Smooth muscle cell (in vitro differentiated cells): ENCODE data around the gene ROPN1. TPM values are rescaled to one million over a fixed set of nuclear protein-coding genes. Genes with fewer than 3 reads are reported as not detected.

ENCODE experiments used
- DNase-seq: peaks from one replicate; lab custom pipeline; 2025; ENCODE audit not compliant: unreplicated experiment; lab: John Stamatoyannopoulos, UW
- H2AFZ ChIP-seq: fragments of 200-600 bp; sonication (generic); 2 replicates; pipeline ENCODE4 v1.6.0; 2016; ENCODE audit warnings: antibody characterized with exemption, low read depth, mild to moderate bottlenecking
- H3F3A ChIP-seq: fragments of 200-600 bp; sonication (generic); 2 replicates; pipeline ENCODE4 v1.6.0; 2017; ENCODE audit warnings: antibody characterized with exemption, low read depth
- H3K27ac ChIP-seq: fragments of 200-600 bp; sonication (generic); 2 replicates; pipeline ENCODE4 v1.5.1; 2016; ENCODE audit warnings: low read depth, mild to moderate bottlenecking
- H3K27me3 ChIP-seq: fragments of 200-600 bp; sonication (generic); 2 replicates; pipeline ENCODE4 v1.6.1; 2016; ENCODE audit warnings: low read depth, mild to moderate bottlenecking
- H3K36me3 ChIP-seq: fragments of 200-600 bp; sonication (generic); 2 replicates; pipeline ENCODE4 v1.5.1; 2016; ENCODE audit warnings: low read depth
- H3K4me1 ChIP-seq: fragments of 200-600 bp; sonication (generic); 2 replicates; pipeline ENCODE4 v1.5.1; 2016; ENCODE audit warnings: low read depth
- H3K4me2 ChIP-seq: fragments of 200-600 bp; sonication (generic); 2 replicates; pipeline ENCODE4 v1.6.0; 2016; ENCODE audit warnings: mild to moderate bottlenecking
- H3K4me3 ChIP-seq: fragments of 200-600 bp; sonication (generic); 2 replicates; pipeline ENCODE4 v1.5.1; 2016; ENCODE audit warnings: mild to moderate bottlenecking
- H3K79me2 ChIP-seq: fragments of 200-600 bp; sonication (generic); 2 replicates; pipeline ENCODE4 v1.6.0; 2016; ENCODE audit warnings: low read depth, mild to moderate bottlenecking
- H3K9ac ChIP-seq: fragments of 200-600 bp; sonication (generic); 2 replicates; pipeline ENCODE4 v1.6.0; 2016; ENCODE audit warnings: low read depth
- H3K9me3 ChIP-seq: fragments of 200-600 bp; sonication (generic); replicated peaks from 2 replicates; pipeline ENCODE4 v1.5.1; 2016; ENCODE audit warnings: low read depth
- H4K20me1 ChIP-seq: fragments of 200-600 bp; sonication (generic); 2 replicates; pipeline ENCODE4 v1.6.0; 2016; ENCODE audit warnings: low read depth
- WGBS: methylation state at CpG from one replicate; pipeline ENCODE4 v1.1.7; 2016; ENCODE audit warnings: low lambda C conversion rate; 5-methylcytosine and 5-hydroxymethylcytosine counted together
- polyA plus RNA-seq: library from polyadenylated mRNA; unstranded; fragments of >200 nt; fragmentation: Nextera tagmentation; extraction: Ambion mirVana; gene quantifications from 2 replicates; pipeline ENCODE4 v1.2.1, GENCODE V29; 2016
- total RNA-seq: library from RNA; depleted of rRNA; stranded (reverse); fragments of >200 nt; gene quantifications from 2 replicates; pipeline ENCODE4 v1.2.3, GENCODE V29; 2014
- TF ChIP-seq, protein P1 (sequence below): fragments of 200-600 bp; sonication (generic); IDR thresholded peaks from 2 replicates; pipeline ENCODE4 v1.5.1; 2017; ENCODE audit warnings: borderline replicate concordance, mild to moderate bottlenecking, antibody characterized with exemption; ENCODE audit not compliant: insufficient read depth, poor library complexity, severe bottlenecking

ROPN1 gene
- total and polyA plus RNA-seq, 2 experiments from 2014 or later: not detected

DNA sequence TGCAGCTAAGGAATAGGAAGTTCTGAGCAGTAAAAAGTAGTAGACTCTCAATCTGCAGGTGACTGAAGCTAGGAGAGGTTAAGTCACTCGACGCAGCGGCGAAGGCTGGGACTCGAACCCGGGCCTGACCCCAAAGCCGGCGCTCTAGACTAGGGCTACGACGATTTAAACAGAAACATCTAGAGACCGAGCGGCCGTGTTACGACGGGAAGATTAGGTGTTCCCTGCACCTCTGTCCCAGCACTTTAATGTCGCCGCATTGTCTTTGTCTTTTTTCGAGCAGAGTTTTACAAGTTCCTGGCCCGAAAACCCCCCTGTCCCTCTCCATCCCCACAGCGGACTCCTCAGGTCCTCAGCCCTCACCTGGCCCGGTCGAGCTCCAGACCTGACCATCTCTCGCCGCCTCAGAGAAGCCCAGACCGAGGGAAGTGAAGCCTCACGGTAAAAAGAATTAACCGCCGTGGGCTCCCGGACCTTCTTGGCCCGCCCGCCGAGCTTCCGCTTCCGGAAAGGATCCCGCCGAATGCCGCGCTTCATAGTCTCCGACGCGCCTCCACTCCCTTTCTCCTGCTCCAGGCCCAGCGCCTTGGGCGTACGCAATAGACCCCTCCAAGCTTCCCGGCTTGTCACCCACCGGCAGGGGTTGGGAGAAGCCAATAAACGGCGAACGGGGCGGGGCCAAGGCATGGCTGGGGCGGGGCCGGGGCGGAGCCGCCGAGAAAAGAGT is 31.0 kb downstream of the ROPN1 start, which contains the start of gene CCDC14:
TSS of gene CCDC14 (minus strand) at position 449 of the 727 bp plus-strand sequence. CDS start at position 393, 56 bp downstream.
- peak within 1 kb of the TSS; percentile 65 for H3K4me3 ChIP-seq
- peak; percentile 87 for DNase-seq
- peak within 1 kb of the TSS; percentile 89 for H3K4me2 ChIP-seq
- H4K20me1 ChIP-seq: no peaks in the 10 kb centered on the region
- under 1% methylated on average over 55 of the region's 55 CpGs for WGBS
- no peaks in the 10 kb centered on the region for H3K27me3 ChIP-seq
- H3K4me1 ChIP-seq: peaks cover 14% of the 10 kb centered on the region
- no peaks in the 10 kb centered on the region for H3K9me3 ChIP-seq
- no peaks in the 10 kb centered on the region for H3F3A ChIP-seq
- peaks cover 5% of the 10 kb centered on the region for H3K36me3 ChIP-seq
- TF ChIP-seq, protein P1, sequence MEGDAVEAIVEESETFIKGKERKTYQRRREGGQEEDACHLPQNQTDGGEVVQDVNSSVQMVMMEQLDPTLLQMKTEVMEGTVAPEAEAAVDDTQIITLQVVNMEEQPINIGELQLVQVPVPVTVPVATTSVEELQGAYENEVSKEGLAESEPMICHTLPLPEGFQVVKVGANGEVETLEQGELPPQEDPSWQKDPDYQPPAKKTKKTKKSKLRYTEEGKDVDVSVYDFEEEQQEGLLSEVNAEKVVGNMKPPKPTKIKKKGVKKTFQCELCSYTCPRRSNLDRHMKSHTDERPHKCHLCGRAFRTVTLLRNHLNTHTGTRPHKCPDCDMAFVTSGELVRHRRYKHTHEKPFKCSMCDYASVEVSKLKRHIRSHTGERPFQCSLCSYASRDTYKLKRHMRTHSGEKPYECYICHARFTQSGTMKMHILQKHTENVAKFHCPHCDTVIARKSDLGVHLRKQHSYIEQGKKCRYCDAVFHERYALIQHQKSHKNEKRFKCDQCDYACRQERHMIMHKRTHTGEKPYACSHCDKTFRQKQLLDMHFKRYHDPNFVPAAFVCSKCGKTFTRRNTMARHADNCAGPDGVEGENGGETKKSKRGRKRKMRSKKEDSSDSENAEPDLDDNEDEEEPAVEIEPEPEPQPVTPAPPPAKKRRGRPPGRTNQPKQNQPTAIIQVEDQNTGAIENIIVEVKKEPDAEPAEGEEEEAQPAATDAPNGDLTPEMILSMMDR: no peak
- peak within 1 kb of the TSS; percentile 71 for H3K27ac ChIP-seq
- peaks cover 17% of the 10 kb centered on the region for H3K79me2 ChIP-seq
- H3K9ac ChIP-seq: peak within 1 kb of the TSS; percentile 87
- peak within 1 kb of the TSS; percentile 89 for H2AFZ ChIP-seq

DNA sequence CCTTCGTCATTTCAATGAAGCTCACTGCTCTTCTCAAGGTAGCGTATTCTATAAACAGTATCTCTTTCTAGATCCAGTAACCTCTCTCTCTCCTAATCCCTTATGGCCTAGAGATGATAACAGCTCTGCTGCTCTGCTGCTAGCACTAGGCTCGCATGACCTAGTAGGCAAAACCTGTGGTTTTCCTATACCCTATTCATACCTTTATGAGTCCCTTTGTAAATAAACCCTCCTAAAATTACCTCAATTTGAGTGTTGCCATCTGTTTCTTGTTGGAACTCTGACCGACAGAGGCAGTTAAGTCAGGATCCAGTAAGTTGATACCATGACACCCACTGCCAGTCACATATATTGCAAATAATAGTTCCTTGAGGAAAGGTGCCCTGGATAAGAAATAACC is 38.2 kb downstream of the ROPN1 start:
- H3F3A ChIP-seq: peaks cover 3% of the 10 kb centered on the region
- H3K4me3 ChIP-seq: no peak overlapping the region
- peaks cover 18% of the 10 kb centered on the region for H3K36me3 ChIP-seq
- TF ChIP-seq, protein P1: no peak
- WGBS: 93% methylated on average over 4 of the region's 4 CpGs
- H3K9ac ChIP-seq: no peak overlapping the region
- H3K27me3 ChIP-seq: no peaks in the 10 kb centered on the region
- H3K4me2 ChIP-seq: no peak overlapping the region
- peaks cover 3% of the 10 kb centered on the region for H3K4me1 ChIP-seq
- H3K27ac ChIP-seq: no peak overlapping the region
- DNase-seq: no peak
- no peaks in the 10 kb centered on the region for H4K20me1 ChIP-seq
- H3K79me2 ChIP-seq: peaks cover 5% of the 10 kb centered on the region
- no peaks in the 10 kb centered on the region for H3K9me3 ChIP-seq
- H2AFZ ChIP-seq: no peak overlapping the region

DNA sequence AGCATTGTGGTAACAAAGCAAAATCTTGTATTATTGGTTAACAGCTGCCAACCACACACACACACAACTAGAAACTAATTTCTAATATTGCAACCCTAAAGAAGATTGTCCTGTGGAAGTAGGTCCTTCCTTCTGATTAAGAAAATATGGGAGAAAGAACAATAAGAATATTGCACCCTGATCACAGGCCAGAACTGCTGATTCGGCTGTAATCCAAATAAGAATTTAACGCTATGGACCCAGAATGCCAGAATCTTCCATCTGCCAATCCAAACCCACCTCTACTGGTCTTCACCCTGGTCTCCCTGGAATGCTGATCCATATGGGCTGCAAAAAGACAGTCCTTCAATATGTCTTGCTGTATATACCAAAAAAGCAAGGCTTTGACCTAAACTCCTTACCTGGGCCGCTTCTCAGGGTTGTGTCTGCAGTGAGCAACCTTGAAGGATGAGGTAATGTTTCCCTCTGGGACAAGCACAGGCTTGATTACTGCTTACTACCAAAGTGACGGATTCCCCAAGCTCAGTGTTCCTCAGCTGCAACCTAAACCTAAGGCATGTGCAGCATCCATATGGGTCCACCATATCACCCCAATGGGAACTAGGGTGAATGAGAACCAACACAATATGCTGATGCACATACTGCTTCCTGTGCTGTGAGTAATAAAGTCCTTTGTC is 38.9 kb downstream of the ROPN1 start:
- Histone ChIP-seq H4K20me1 (no peaks in the 10 kb centered on the region), H3F3A (peaks cover 3% of the 10 kb centered on the region), H3K27ac (no peak overlapping the region), H3K79me2 (no peaks in the 10 kb centered on the region), H2AFZ (no peak overlapping the region), H3K4me1 (no peaks in the 10 kb centered on the region), H3K4me3 (no peak overlapping the region), H3K4me2 (no peak overlapping the region), H3K9ac (no peak overlapping the region), H3K9me3 (no peaks in the 10 kb centered on the region), H3K27me3 (no peaks in the 10 kb centered on the region), H3K36me3 (peaks cover 18% of the 10 kb centered on the region)
- 93% methylated on average over 4 of the region's 4 CpGs for WGBS
- TF ChIP-seq, protein P1: no peak
- no peak for DNase-seq
